Gastroesophageal sphincter (tissue), 3 donors: ENCODE data around the gene TSFM.

Experiments used
- EP300 ChIP-seq: sonication (generic); formaldehyde crosslinking; IDR thresholded peaks from one replicate; pipeline ENCODE4 v1.6.1; 2017; ENCODE audit warnings: antibody characterized with exemption, mild to moderate bottlenecking
- POLR2A ChIP-seq, 2 donors: fragments of 450-650 bp; IDR thresholded peaks; one replicate each; pipeline ENCODE4 v1.6.1; 2017; ENCODE audit warnings: antibody characterized with exemption in 2 of 2, mild to moderate bottlenecking in 2 of 2, moderate library complexity in 1 of 2
- TF ChIP-seq, protein P1 (sequence below), 4 experiments: fragments of 200-600 bp in 2 of 4; fragments of 450-650 bp in 2 of 4; sonication (generic) in 1 of 4; IDR thresholded peaks; one replicate each; pipeline ENCODE4 v1.5.1; 2017 to 2019; ENCODE audit warnings: antibody characterized with exemption in 4 of 4, mild to moderate bottlenecking in 2 of 4, moderate library complexity in 2 of 4

DNA sequence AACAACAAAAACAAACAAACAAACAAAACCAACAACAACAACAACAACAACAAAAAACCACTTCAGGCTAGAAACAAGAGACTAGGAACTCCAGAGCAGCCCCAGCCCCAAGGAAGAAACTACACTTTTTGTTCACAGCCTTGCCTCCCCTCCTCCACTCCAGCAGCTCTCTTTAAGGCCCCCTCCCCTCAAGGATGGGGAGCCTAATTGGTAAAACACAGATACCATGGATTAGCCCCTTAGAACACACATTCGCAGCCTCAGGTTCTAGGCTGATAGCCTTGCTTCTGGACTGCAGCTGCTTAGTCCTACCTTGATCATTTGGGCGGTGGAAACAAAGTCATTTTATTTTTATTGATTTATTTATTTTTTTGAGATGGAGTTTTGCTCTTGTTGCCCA, 47.8 kb downstream of the TSFM start:
- TF ChIP-seq, protein P1, sequence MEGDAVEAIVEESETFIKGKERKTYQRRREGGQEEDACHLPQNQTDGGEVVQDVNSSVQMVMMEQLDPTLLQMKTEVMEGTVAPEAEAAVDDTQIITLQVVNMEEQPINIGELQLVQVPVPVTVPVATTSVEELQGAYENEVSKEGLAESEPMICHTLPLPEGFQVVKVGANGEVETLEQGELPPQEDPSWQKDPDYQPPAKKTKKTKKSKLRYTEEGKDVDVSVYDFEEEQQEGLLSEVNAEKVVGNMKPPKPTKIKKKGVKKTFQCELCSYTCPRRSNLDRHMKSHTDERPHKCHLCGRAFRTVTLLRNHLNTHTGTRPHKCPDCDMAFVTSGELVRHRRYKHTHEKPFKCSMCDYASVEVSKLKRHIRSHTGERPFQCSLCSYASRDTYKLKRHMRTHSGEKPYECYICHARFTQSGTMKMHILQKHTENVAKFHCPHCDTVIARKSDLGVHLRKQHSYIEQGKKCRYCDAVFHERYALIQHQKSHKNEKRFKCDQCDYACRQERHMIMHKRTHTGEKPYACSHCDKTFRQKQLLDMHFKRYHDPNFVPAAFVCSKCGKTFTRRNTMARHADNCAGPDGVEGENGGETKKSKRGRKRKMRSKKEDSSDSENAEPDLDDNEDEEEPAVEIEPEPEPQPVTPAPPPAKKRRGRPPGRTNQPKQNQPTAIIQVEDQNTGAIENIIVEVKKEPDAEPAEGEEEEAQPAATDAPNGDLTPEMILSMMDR (IDR thresholded peaks at IDR 0.05) = no peak
- TF ChIP-seq POLR2A (IDR thresholded peaks at IDR 0.05) (no peak), EP300 (no peak)
